Measurements from ENCODE around the gene CHAF1B. TPM values are rescaled to one million over a fixed set of nuclear protein-coding genes. Genes with fewer than 3 reads are reported as not detected.

The CHAF1B gene
- total RNA-seq, 2 experiments from 2014 or later: 9.9 to 24.0 TPM

DNA sequence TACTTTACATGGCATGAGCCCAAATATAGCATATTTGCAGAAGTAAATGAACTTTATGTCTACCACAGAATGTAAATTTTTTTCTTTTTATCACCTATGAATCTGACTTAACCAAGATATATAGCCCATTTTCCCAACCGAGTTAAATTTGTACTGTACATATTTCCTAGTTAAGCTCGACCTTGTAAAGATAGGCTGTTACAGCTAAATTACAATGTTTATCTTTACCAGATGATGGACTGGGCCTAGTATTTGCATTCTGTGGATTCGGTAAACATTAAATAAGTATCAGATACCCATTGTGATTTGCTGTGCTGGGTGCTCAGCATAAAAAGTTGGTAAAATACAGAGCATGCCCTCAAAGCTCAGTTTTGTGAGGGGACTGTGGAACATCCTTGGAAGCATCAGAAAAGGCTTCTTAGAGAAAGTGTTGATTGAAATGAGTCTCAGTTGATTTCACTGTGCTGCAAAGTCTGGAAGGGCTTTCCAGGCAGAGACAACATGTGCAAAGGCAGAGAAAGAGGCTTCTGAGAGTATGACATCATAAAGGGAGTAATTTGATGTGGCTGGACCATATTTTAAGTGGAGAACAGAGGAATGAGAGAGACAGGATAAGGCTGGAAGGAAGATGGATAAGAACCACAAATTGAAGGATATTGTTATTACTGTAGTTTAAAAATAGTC is 37.8 kb upstream of the CHAF1B start:
- no TSS peak for BruUV-seq (replicated peaks)
- CTCF ChIA-PET (ENCODE audit: unreplicated experiment): no interaction called here
- TF ChIP-seq, protein P1, sequence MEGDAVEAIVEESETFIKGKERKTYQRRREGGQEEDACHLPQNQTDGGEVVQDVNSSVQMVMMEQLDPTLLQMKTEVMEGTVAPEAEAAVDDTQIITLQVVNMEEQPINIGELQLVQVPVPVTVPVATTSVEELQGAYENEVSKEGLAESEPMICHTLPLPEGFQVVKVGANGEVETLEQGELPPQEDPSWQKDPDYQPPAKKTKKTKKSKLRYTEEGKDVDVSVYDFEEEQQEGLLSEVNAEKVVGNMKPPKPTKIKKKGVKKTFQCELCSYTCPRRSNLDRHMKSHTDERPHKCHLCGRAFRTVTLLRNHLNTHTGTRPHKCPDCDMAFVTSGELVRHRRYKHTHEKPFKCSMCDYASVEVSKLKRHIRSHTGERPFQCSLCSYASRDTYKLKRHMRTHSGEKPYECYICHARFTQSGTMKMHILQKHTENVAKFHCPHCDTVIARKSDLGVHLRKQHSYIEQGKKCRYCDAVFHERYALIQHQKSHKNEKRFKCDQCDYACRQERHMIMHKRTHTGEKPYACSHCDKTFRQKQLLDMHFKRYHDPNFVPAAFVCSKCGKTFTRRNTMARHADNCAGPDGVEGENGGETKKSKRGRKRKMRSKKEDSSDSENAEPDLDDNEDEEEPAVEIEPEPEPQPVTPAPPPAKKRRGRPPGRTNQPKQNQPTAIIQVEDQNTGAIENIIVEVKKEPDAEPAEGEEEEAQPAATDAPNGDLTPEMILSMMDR (conservative IDR thresholded peaks at IDR 0.05; ENCODE audit: low read length): no peak
- no peak for TF ChIP-seq EZH2phosphoT487 (IDR thresholded peaks at IDR 0.05; ENCODE audit: borderline replicate concordance, low read depth, low read length)

DNA sequence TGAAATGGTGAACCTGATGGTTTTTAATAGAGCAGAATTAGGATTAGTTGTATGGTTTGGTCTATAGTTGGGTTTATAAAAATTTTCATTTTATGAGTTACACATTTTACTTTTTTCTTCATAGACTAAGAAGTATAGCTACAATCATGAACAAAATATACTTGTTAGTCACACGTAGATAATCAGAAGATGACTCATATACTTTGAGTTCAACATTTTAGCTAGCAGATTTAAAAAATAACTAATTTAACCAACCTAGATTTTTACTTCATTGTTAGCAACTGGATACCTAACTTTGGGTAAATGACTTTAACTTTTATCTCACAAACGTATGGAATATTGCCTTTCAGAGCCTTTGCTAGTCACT is 37.2 kb upstream of the CHAF1B start:
- Histone ChIP-seq H3K36me3 (ENCODE audit: insufficient read depth, low read length) (peaks cover 96% of the 10 kb centered on the region), H3K27ac (ENCODE audit: low read depth, low read length, poor library complexity, severe bottlenecking) (no peak overlapping the region), H3K4me2 (ENCODE audit: low read length) (no peak overlapping the region), H3K4me1 (ENCODE audit: insufficient read depth, low read length, poor library complexity, severe bottlenecking) (no peaks in the 10 kb centered on the region), H3K9me2 (ENCODE audit: insufficient read depth, low read length) (no peaks in the 10 kb centered on the region), H4K20me1 (ENCODE audit: insufficient read depth, low read length) (no peaks in the 10 kb centered on the region), H3K9me3 (ENCODE audit: low read length) (no peaks in the 10 kb centered on the region), H3K79me2 (ENCODE audit: insufficient read depth, low read depth, low read length) (no peaks in the 10 kb centered on the region), H2AFZ (ENCODE audit: low read length) (no peak overlapping the region), H3K4me3 (ENCODE audit: low read depth, low read length, poor library complexity, severe bottlenecking) (no peak overlapping the region)
- BruUV-seq (replicated peaks): no TSS peak
- POLR2A ChIA-PET: no interaction called here
- CTCF ChIA-PET (ENCODE audit: unreplicated experiment): no interaction called here
- no peak for TF ChIP-seq EZH2phosphoT487 (IDR thresholded peaks at IDR 0.05; ENCODE audit: borderline replicate concordance, low read depth, low read length)
- TF ChIP-seq, protein P1 (conservative IDR thresholded peaks at IDR 0.05; ENCODE audit: low read length): no peak
- DNase-seq (ENCODE audit: low spot score): no peak
- intact Hi-C loops (cut with micrococcal nuclease; ENCODE audit: unreplicated experiment): no loop called here

More for the DNA sequence above, 37.8 kb upstream of the CHAF1B start:
- no peaks in the 10 kb centered on the region for H4K20me1 ChIP-seq (ENCODE audit: insufficient read depth, low read length)
- intact Hi-C loops (cut with micrococcal nuclease; ENCODE audit: unreplicated experiment): no loop called here
- no peaks in the 10 kb centered on the region for H3K79me2 ChIP-seq (ENCODE audit: insufficient read depth, low read depth, low read length)
- H3K4me1 ChIP-seq (ENCODE audit: insufficient read depth, low read length, poor library complexity, severe bottlenecking): no peaks in the 10 kb centered on the region
- H2AFZ ChIP-seq (ENCODE audit: low read length): no peak overlapping the region
- H3K9me3 ChIP-seq (ENCODE audit: low read length): no peaks in the 10 kb centered on the region
- H3K9me2 ChIP-seq (ENCODE audit: insufficient read depth, low read length): no peaks in the 10 kb centered on the region
- H3K4me2 ChIP-seq (ENCODE audit: low read length): no peak overlapping the region
- peaks cover 95% of the 10 kb centered on the region for H3K36me3 ChIP-seq (ENCODE audit: insufficient read depth, low read length)
- POLR2A ChIA-PET: no interaction called here
- no peak for DNase-seq (ENCODE audit: low spot score)
- no peak overlapping the region for H3K4me3 ChIP-seq (ENCODE audit: low read depth, low read length, poor library complexity, severe bottlenecking)
- H3K27ac ChIP-seq (ENCODE audit: low read depth, low read length, poor library complexity, severe bottlenecking): no peak overlapping the region

GRCh38 chr21:36349315-36349714 is 35.9 kb upstream of the CHAF1B start:
- no peaks in the 10 kb centered on the region for H3K9me2 ChIP-seq (ENCODE audit: insufficient read depth, low read length)
- H3K79me2 ChIP-seq (ENCODE audit: insufficient read depth, low read depth, low read length): no peaks in the 10 kb centered on the region
- no peak for DNase-seq (ENCODE audit: low spot score)
- no peak overlapping the region for H3K4me3 ChIP-seq (ENCODE audit: low read depth, low read length, poor library complexity, severe bottlenecking)
- H3K4me2 ChIP-seq (ENCODE audit: low read length): no peak overlapping the region
- no peaks in the 10 kb centered on the region for H3K4me1 ChIP-seq (ENCODE audit: insufficient read depth, low read length, poor library complexity, severe bottlenecking)
- no peaks in the 10 kb centered on the region for H3K9me3 ChIP-seq (ENCODE audit: low read length)
- POLR2A ChIA-PET: interaction anchor here (0.6 to 1.4 kb wide), 3 partner anchors 17 to 198 kb away, joined by 4 to 5 read pairs (median 4); no protein-coding TSS in a partner anchor
- TF ChIP-seq, protein P1 (conservative IDR thresholded peaks at IDR 0.05; ENCODE audit: low read length): no peak
- no peak for TF ChIP-seq EZH2phosphoT487 (IDR thresholded peaks at IDR 0.05; ENCODE audit: borderline replicate concordance, low read depth, low read length)
- H4K20me1 ChIP-seq (ENCODE audit: insufficient read depth, low read length): no peaks in the 10 kb centered on the region
- H3K27ac ChIP-seq (ENCODE audit: low read depth, low read length, poor library complexity, severe bottlenecking): no peak overlapping the region
- H2AFZ ChIP-seq (ENCODE audit: low read length): no peak overlapping the region
- peaks cover 88% of the 10 kb centered on the region for H3K36me3 ChIP-seq (ENCODE audit: insufficient read depth, low read length)
- CTCF ChIA-PET (ENCODE audit: unreplicated experiment): no interaction called here
- no TSS peak for BruUV-seq (replicated peaks)
- intact Hi-C loops (cut with micrococcal nuclease; ENCODE audit: unreplicated experiment): no loop called here
